Left colon (tissue), 2 donors: ENCODE data around the gene TPSAB1. TPM values are rescaled to one million over a fixed set of nuclear protein-coding genes. Genes with fewer than 3 reads are reported as not detected.

Experiments
- ATAC-seq: fragments of 200-7000 bp; cut with Tn5 transposase; one replicate; pipeline ENCODE4 v1.9.1; 2020; ENCODE audit warnings: mild to moderate bottlenecking, moderate library complexity
- DNase-seq, 2 donors: peaks; one replicate each; pipeline ENCODE4 v3.0.0-alpha.2; 2020
- intact Hi-C, 2 donors: fragments of 100-400 bp; cut with DNase I in 1 of 2; cut with micrococcal nuclease in 1 of 2; formaldehyde crosslinking; loops; one replicate each; pipeline versions ENCODE4 v1.11.2 to v1.14.0; 2022; cut with DNase I, micrococcal nuclease
- total RNA-seq, 2 donors: library from RNA; stranded (reverse); fragmentation: NEBNext Ultra II Directional; extraction: Animal tissue kit (Norgen Biotek cat#: 25700); gene quantifications; one replicate each; pipeline ENCODE4 v1.2.1, GENCODE V29; 2021
- donor health status: DM: no; HTN: no; CAD: no.
- donor health status: DM: yes; HTN: yes; CAD: no.

Gene TPSAB1
- total RNA-seq, 2 donors from 2014 or later, result 5.7 to 49.9 TPM

- DNase-seq (no peak), ATAC-seq (no peak)
- intact Hi-C loops, result no loop called here
Observed at GRCh38 chr16:1275791-1276579, 35.5 kb downstream of the TPSAB1 start.

DNA sequence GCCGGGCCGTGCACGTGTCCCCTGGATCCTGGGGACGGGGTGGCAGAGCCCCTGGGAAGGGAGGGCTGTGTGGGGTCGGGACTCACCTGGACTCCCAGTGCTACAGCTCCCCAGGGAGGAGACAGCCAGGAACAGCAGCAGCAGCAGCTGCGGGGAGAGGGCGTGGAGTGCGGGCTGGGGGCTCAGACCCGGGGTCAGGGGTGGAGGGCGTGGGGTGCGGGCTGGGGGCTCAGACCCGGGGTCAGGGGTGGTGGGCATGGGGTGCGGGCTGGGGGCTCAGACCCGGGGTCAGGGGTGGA is 36.0 kb downstream of the TPSAB1 start:
- ATAC-seq, result no peak
- intact Hi-C loops, result no loop called here
- DNase-seq, result no peak

GRCh38 chr16:1277151-1277598 is 36.7 kb downstream of the TPSAB1 start:
- intact Hi-C loops, result no loop called here
- DNase-seq (no peak), ATAC-seq (no peak)

GRCh38 chr16:1277617-1278282 is 37.2 kb downstream of the TPSAB1 start:
- DNase-seq (no peak), ATAC-seq (no peak)
- intact Hi-C loops, result no loop called here

DNA sequence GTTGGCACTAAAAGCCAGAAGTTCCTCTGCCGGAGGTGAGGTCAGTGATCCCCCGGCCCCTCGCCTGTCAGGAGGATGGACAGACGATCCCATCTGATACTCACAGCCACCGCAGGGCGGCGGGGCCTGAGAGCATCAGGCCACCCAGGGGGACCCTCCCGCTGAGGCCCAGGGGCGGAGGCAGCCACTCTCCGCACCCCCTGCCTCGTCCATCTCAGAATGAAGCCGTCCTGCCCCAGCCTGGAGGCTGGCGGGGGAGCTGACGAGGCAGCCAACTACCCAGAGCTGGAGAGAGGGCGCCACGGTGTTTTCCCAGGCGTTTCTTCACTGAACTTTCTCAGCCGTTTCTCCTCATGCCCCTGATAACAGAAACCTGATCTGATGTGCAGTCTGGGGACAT is 38.0 kb downstream of the TPSAB1 start:
- DNase-seq, result no peak
- intact Hi-C loops, result no loop called here
- ATAC-seq, result no peak

DNA sequence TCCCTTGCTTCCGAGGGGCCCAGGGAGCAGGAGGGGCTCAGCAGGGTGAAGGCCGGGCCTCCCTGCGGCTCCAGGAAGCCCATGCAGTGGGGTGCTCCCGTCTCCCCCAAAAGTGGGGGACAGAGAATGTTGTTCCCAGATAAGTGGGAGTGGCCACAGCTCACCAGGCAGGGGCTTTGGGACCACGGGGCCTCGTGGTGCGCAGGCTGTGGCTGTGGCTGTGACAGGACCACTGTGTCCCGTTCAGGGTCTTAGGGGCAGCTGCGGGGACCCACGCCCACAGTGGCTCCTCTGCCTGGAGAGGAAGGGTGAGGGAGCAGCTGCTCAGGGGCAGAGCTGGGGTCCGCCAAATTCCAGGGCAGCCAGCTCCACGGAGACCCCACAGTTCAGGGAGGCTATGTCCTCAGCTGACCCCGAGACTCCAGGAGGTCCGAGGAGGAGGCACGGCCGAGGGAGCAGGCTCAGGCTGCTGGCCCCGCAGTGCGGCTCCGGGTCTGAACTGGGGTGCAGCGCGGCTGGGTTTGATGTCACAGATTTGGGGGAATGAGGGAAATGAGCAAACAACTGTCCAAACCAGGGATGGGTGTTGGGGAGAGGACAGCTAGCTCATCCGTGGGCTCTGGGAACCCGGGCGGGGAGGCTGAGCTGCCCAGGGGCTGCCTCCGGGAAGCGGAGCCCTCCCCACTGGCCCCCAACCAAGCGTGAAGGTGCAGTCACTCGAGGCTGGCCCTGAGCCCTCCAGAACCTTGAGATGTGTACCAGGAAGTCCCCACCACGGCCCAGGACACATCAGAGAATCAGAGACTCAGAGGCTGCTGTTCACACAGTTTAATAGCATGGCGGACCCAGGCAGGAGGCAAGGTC is 38.8 kb downstream of the TPSAB1 start:
- no peak for ATAC-seq
- no peak for DNase-seq
- intact Hi-C loops, result no loop called here

DNA sequence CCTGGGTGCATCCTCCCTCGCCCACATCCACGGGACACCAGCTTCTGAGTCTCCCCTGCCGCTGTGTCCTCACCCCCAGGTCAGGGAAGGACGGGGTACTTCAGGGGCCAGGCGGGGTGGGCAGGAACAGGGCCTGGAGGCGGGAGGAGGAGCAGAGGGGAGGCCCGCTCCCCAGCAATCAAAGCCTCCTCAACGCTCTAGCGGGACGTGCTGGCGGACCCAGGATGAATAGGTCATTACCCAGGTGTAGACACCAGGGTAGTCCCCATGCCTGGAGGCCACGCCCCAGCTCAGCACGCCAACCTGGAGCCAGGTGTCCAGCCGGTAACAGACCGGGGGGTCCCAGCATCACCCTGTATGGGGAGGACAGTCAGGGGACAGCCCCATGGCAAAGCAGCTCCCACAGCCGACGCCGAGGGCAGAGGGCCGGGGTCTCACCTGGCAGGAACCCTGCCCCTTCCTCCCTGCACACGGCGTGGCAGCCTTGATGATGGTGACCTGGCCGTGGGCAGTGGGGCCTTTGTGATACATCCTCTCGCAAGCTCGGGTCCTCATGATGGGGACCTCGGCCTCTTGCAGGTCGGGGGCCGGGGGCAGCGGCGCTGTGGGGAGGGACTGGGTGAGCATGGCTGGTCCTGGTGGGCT is 39.6 kb downstream of the TPSAB1 start:
- DNase-seq (no peak), ATAC-seq (no peak)
- intact Hi-C loops, result no loop called here

- intact Hi-C loops, result no loop called here
- DNase-seq, result no peak
- ATAC-seq, result no peak
Observed at GRCh38 chr16:1280783-1281182, 40.3 kb downstream of the TPSAB1 start.

DNA sequence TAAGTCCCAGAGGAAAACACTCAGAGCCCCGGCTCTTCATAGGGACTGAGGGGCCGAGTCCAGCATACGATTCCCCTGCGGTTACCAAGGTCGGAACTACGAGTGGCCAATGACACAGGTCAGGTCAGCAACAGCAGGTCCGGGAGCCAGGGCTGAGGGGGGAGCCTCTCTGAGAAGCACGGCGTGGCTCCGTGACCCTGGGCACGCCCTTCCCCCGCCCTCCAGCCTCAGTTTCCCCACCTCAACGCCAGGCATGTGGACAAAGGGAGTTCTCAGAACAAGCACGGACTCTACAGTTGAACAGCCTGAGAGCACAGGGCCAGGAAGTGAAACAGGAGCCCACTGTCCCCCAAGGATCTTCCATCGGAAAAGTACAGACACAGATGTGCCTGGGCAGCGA is 41.0 kb downstream of the TPSAB1 start:
- ATAC-seq (no peak), DNase-seq (no peak)
- intact Hi-C loops, result no loop called here

DNA sequence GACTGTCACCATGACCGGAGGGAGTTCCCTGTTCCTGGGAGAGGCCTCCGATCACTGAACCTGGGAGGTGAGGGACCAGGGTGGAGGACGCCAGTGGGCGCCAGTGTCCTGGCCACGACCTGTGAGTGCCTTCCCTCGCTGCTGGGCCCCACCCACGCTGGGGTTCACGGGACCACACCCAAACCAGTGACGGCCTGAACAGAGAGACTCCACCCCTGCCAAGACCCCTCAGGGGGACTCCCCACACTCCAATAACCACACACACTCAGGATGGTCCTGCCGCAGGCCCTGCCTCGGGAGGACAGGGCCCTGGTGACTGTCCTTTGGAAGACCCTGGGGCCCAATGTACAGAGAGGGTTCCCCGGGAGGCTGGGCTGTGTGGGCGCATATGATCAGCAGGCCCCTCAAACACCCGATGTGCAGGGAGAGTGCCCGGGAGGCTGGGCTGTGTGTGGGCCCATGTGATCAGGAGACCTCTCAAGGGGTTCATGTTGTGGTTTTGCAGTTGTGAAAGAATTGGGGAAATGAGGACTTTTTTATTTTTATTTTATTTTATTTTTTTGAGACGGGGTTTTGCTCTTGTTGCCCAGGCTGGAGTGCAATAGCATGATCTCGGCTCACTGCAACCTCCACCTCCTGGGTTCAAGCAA is 41.9 kb downstream of the TPSAB1 start:
- peak; percentile 35 for ATAC-seq

DNA sequence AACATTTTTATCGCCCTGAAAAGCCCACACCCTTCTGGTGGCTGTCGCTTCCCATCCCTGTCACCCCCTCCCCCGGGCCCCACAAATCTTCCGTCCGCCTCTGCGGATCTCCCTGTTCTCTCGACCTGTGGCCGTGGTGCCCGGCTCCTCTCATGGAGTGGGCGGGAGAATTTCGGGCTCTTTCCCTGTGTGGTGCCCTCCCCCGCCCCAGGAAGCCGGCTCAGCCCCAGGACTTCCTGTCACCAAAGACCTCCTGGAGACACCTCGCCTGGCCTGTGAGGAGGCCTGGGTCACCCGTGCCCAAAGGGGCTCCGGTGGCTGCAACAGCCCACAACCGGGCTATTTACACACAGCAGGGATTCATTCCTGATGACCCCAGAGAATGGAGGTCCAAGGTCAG is 42.8 kb downstream of the TPSAB1 start:
- DNase-seq, result no peak
- ATAC-seq, result no peak
- intact Hi-C loops, result no loop called here

More for the DNA sequence above, 41.9 kb downstream of the TPSAB1 start:
- intact Hi-C loops, result no loop called here
- no peak for DNase-seq

- intact Hi-C loops, result no loop called here
- ATAC-seq, result no peak
Observed at GRCh38 chr16:1283996-1284616, 43.6 kb downstream of the TPSAB1 start.

DNA sequence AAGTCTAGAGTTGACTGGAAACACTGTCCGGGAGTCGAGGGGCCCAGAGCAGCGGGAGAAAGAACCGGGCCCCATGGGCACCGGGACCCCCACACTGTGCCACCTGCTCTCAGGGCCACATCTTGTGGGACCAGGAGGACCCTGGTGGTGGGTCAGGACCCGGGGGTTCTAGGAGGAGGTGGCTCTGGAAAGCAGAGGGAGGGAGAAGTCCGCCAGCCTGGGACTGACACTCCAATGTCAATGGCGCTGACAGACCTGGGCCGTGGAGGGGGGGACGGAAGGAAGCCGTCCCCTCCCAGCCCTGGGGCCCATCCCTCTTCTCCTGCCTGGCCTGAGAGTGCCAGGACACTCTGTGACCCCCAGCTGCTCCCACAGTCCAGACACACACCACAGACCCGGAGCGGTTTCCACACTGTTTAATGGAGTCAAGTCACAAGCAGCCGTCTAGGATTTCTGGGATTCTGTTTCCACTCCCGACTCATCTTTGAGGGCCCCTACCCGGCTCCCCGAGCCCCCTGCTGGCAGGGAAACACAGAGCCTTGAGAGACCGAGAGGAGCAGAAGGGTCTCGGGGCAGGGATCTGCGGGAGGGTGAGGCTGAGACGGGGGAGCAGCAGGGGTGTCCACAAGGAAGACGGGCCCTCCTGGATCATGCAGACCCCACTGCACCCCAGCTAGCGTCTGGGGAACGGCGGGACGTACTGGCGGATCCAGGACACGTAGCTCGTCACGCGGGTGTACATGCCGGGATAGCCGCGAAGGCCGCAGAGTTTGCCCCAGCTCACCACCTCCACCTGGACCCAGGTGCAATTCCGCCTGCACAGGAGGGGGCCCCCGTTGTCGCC is 45.4 kb downstream of the TPSAB1 start:
- intact Hi-C loops, result no loop called here
- DNase-seq, result no peak
- no peak for ATAC-seq

More at GRCh38 chr16:1283996-1284616, 43.6 kb downstream of the TPSAB1 start:
- no peak for DNase-seq

DNA sequence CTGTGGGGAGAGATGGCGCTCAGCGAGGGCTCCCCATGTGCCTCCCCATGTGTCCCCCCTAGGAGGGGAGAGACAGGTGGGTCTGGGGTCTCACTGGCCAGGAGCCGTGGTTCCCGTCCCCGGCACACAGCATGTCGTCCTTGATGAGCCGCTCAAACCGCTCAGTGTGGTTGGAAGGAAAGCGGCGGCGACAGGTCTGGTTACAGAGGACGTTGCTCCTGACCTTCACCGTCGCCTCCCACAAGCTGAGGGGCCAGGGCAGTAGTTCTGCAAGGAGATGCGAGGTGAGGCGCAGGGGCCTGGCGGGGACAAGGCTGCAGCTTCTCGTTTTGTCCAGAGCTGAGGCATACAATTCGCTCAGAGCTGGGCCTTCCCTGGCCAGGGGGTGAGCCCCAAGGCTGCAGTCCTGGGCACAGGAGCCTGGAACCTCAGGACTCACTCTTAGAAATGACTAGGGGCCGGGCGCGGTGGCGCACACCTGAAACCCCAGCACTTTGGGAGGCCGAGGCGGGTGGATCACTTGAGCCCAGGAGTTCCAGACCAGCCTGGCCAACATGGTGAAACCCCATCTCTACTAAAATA is 46.1 kb downstream of the TPSAB1 start:
- DNase-seq (no peak), ATAC-seq (no peak)
- intact Hi-C loops, result no loop called here

DNA sequence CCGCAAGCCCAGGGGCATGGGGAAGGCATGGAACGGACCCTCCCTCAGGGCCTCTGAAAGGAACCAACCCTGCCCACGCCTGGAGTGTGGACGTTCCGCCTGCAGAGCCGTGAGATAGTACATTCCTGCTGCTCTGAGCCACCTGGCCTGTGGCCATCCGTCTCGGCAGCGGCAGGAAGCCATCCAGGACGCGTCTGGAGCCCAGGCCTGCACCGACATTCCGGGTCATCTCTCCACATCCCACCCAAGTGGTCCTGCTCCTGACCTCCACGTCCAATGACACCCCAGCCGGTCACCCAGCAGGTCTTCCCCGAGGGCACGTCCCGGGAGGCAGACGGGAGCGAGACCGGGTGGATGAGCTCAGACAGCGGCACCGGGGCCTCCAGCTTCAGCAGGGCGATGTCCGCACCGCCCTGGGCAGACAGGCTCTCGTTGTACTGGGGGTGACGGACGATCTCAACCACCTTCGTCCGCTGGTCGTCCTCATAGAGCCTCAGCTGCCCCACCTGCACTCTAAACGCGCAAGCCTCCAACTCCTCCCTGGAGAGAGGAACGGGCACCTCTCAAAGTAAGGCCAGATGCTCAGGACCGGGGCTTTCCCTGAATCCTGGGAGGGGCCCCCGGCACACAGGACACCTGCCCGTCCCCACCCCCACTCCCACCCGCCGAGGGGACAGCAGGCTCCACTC is 47.6 kb downstream of the TPSAB1 start:
- no peak for ATAC-seq
- DNase-seq, result no peak
- intact Hi-C loops, result no loop called here

GRCh38 chr16:1288813-1289476 is 48.4 kb downstream of the TPSAB1 start:
- intact Hi-C loops, result no loop called here
- ATAC-seq (no peak), DNase-seq (no peak)
